ENCODE measurements around the gene LCN6.

DNA sequence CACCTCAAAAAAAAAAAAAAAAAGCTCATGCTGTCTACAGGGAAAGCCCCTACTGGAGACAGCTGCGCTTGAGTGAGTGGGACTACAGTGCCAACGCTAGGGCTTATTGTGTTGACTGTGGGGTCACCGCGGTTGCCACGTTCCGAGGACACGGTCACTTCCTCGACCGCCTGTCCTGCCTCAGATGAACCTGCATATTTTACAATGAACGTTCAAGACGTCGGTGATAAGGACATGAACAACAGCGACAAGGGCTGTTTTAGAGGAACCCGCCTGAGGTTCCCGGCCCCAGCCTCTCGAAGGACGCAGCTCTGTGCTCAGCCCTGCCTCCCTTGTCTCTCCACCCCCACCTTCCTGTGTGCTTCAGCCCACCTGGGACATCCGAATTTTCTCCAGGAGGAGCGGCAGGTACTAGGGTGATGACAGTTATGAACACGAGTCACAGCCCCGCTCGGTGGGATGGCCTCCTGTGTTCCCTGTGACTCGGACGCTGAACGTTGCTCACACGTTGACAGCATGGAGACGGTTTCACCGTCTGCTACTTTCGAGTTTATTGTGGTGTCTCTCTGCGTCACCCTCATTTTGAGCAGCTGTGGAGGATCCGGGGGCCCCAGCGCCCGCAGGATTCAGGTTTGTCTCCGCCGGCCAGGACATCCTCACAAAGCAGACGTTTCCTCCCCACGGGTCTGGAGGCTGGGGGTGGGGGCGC, 47.2 kb downstream of the LCN6 start:
- no peak for TF ChIP-seq POLR2A (IDR thresholded peaks at IDR 0.05; ENCODE audit: low read length)
- TF ChIP-seq GATA1 (IDR thresholded peaks at IDR 0.05; ENCODE audit: low read depth, low read length): no peak

All from erythroblast (primary cell).